ENCODE measurements around the gene PRLH.

Gene PRLH

DNA sequence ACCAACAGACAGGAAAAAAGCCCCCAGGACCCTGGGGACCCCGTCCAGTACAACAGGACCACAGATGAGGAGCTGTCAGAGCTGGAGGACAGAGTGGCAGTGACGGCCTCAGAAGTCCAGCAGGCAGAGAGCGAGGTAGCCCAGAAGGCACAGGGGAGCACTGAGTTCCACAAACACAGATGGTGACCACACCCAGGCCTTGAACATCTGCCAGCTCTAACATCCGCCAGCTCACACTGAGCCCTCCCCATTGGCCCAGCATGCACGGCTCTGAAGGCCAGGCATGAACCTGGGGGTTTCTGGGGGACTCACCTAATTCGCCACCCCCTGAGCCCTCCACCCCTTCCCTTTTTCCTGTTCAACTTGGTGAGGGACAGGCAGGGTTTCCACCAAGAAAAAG, 25.6 kb upstream of the PRLH start:
- peaks cover 10% of the 10 kb centered on the region for H3K4me1 Mint-ChIP-seq
- H3K9me3 Mint-ChIP-seq: peaks cover 4% of the 10 kb centered on the region
- H3K27me3 Mint-ChIP-seq (ENCODE audit: low read depth): peaks cover 15% of the 10 kb centered on the region
- TF ChIP-seq, protein P1, sequence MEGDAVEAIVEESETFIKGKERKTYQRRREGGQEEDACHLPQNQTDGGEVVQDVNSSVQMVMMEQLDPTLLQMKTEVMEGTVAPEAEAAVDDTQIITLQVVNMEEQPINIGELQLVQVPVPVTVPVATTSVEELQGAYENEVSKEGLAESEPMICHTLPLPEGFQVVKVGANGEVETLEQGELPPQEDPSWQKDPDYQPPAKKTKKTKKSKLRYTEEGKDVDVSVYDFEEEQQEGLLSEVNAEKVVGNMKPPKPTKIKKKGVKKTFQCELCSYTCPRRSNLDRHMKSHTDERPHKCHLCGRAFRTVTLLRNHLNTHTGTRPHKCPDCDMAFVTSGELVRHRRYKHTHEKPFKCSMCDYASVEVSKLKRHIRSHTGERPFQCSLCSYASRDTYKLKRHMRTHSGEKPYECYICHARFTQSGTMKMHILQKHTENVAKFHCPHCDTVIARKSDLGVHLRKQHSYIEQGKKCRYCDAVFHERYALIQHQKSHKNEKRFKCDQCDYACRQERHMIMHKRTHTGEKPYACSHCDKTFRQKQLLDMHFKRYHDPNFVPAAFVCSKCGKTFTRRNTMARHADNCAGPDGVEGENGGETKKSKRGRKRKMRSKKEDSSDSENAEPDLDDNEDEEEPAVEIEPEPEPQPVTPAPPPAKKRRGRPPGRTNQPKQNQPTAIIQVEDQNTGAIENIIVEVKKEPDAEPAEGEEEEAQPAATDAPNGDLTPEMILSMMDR (IDR thresholded peaks at IDR 0.05; ENCODE audit: unreplicated experiment in 3 of 3): no peak
- no peak overlapping the region for H3K4me3 Mint-ChIP-seq
- peaks cover 3% of the 10 kb centered on the region for H3K36me3 Mint-ChIP-seq (ENCODE audit: low read depth)
- H3K27ac Mint-ChIP-seq: no peak overlapping the region

DNA sequence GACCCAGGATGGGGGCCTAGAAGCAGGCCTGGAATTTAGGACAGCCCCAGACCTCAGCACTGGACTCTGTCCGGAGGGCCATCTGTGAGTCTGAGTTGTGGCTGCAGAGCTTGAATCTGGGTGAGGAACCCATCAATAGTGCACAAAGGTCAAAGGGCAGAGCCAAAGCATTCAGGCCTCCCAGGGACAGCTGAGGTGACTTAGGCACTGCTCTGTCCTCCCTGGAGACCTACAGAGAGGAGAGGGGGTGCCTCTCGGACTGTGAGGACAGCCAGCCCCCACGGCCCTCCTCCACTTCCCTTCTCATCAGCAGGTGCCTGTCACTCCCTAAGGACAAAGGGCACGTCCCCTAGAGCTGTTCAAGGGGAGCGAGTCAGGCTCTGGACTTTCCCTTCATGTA, 25.1 kb upstream of the PRLH start:
- peaks cover 17% of the 10 kb centered on the region for H3K27me3 Mint-ChIP-seq (ENCODE audit: low read depth)
- H3K4me3 Mint-ChIP-seq: no peak overlapping the region
- peaks cover 3% of the 10 kb centered on the region for H3K36me3 Mint-ChIP-seq (ENCODE audit: low read depth)
- H3K4me1 Mint-ChIP-seq: peaks cover 10% of the 10 kb centered on the region
- TF ChIP-seq, protein P1 (IDR thresholded peaks at IDR 0.05; ENCODE audit: unreplicated experiment in 3 of 3): no peak
- H3K9me3 Mint-ChIP-seq: peaks cover 4% of the 10 kb centered on the region
- no peak overlapping the region for H3K27ac Mint-ChIP-seq

DNA sequence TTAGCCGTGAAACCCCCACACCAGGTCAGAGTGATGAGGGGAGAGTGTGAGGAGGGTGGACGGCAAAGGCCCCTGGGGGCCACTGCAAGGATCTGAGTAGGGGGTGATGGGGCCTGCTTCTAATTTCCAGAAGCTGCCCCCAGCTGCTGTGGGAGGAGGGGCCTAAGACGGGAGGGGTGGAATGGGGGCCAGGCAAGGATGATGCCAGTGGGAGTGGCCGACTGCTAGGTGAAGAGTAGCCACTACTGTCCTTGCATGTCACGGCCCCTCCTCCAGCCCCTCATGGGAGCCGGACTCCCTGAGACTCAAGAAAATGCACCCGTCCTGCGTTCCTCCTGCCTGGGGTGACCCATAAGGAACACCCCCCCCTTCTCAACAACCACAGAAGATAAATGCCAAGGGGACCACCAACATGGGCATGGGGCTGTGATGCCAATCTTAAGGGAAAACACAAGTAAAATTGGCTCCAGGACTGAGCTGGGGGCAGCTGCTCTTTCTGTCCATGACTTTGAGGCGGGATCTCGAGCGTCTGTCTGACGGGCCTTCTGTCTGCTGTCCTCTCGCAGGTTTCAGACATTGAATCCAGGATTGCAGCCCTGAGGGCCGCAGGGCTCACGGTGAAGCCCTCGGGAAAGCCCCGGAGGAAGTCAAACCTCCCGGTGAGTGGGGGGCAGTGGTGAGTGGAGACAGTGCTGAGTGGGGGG, 24.2 kb upstream of the PRLH start:
- peaks cover 10% of the 10 kb centered on the region for H3K4me1 Mint-ChIP-seq
- H3K36me3 Mint-ChIP-seq (ENCODE audit: low read depth): peaks cover 3% of the 10 kb centered on the region
- H3K9me3 Mint-ChIP-seq: peaks cover 4% of the 10 kb centered on the region
- TF ChIP-seq, protein P1 (IDR thresholded peaks at IDR 0.05; ENCODE audit: unreplicated experiment in 3 of 3): no peak
- H3K27ac Mint-ChIP-seq: no peak overlapping the region
- H3K4me3 Mint-ChIP-seq: no peak overlapping the region
- H3K27me3 Mint-ChIP-seq (ENCODE audit: low read depth): peaks cover 19% of the 10 kb centered on the region

GRCh38 chr2:237546040-237546875, 20.1 kb upstream of the PRLH start:
- TF ChIP-seq, protein P1 (IDR thresholded peaks at IDR 0.05; ENCODE audit: unreplicated experiment in 3 of 3): no peak
- H3K4me3 Mint-ChIP-seq: no peak overlapping the region
- H3K27me3 Mint-ChIP-seq (ENCODE audit: low read depth): peaks cover 12% of the 10 kb centered on the region

GRCh38 chr2:237546876-237547395, 19.4 kb upstream of the PRLH start:
- H3K4me3 Mint-ChIP-seq: no peak overlapping the region
- no peaks in the 10 kb centered on the region for H3K4me1 Mint-ChIP-seq
- H3K9me3 Mint-ChIP-seq: no peaks in the 10 kb centered on the region
- H3K27ac Mint-ChIP-seq: no peak overlapping the region
- TF ChIP-seq, protein P1 (IDR thresholded peaks at IDR 0.05; ENCODE audit: unreplicated experiment in 3 of 3): no peak
- peaks cover 12% of the 10 kb centered on the region for H3K27me3 Mint-ChIP-seq (ENCODE audit: low read depth)
- no peaks in the 10 kb centered on the region for H3K36me3 Mint-ChIP-seq (ENCODE audit: low read depth)

More at GRCh38 chr2:237546040-237546875, 20.1 kb upstream of the PRLH start:
- peaks cover 3% of the 10 kb centered on the region for H3K36me3 Mint-ChIP-seq (ENCODE audit: low read depth)
- H3K9me3 Mint-ChIP-seq: peaks cover 4% of the 10 kb centered on the region
- H3K27ac Mint-ChIP-seq: no peak overlapping the region
- H3K4me1 Mint-ChIP-seq: no peaks in the 10 kb centered on the region

Measured in nephron (organoid).